ENCODE measurements around the gene HSPA12A.

DNA sequence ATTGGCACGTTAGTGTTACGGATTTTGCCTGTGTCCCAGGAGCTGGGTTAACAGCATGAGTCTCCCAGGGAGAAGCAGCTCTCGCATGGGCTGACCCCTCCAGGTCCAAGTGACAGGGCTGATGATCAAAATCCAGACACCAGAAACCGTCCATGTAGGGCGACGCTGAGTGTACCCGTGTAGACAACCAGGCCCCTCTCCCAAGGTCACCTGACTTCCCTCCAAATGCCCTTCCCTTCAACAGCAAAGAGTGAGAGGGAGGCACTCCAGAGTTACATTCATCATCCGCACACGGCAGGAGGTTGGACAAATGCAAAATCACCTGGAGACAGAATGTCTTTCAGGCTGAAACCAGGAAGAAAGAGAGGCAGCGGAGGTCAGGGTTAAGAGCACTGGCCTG, 14.9 kb upstream of the HSPA12A start:
- TF ChIP-seq SPI1 (IDR thresholded peaks at IDR 0.05; ENCODE audit: low read depth, low read length) (no peak), POLR2A (IDR thresholded peaks at IDR 0.05; ENCODE audit: low read depth, low read length) (no peak), POLR2AphosphoS5 (IDR thresholded peaks at IDR 0.05; ENCODE audit: low read depth, low read length) (no peak), PAX5 (IDR thresholded peaks at IDR 0.05; ENCODE audit: insufficient read depth, low read length, severe bottlenecking) (no peak), POU2F2 (IDR thresholded peaks at IDR 0.05; ENCODE audit: low read depth, low read length) (no peak), TAF1 (IDR thresholded peaks at IDR 0.05; ENCODE audit: low read depth, low read length) (no peak)
